HepG2 (cell line): ENCODE measurements around the gene RNF208. TPM values are rescaled to one million over a fixed set of nuclear protein-coding genes. Genes with fewer than 3 reads are reported as not detected.

Experiments used
- ARID2 ChIP-seq: sonication (generic); formaldehyde crosslinking; IDR thresholded peaks from 2 replicates; pipeline ENCODE4 v1.8.1; 2022; ENCODE audit warnings: mild to moderate bottlenecking, missing genetic modification reagents, borderline replicate concordance
- BRCA1 ChIP-seq: sonication (generic); formaldehyde crosslinking; IDR thresholded peaks from 2 replicates; pipeline ENCODE4 v1.4.0; 2020; ENCODE audit warnings: missing genetic modification reagents
- DZIP1 ChIP-seq: sonication (generic); formaldehyde crosslinking; IDR thresholded peaks from 2 replicates; pipeline ENCODE4 v1.5.0; 2020; ENCODE audit warnings: mild to moderate bottlenecking, missing genetic modification reagents
- HES4 ChIP-seq: sonication (generic); formaldehyde crosslinking; IDR thresholded peaks from 2 replicates; pipeline ENCODE4 v1.9.0; 2021; ENCODE audit warnings: mild to moderate bottlenecking, missing genetic modification reagents, borderline replicate concordance
- HNRNPK ChIP-seq: fragments of 200-400 bp; formaldehyde crosslinking; IDR thresholded peaks from 2 replicates; pipeline ENCODE4 v1.6.1; 2018; ENCODE audit warnings: low read length, low read depth, moderate library complexity, mild to moderate bottlenecking; ENCODE audit not compliant: poor library complexity, severe bottlenecking
- HOXA9 ChIP-seq: sonication (generic); formaldehyde crosslinking; IDR thresholded peaks from 2 replicates; pipeline ENCODE4 v1.8.1; 2022; ENCODE audit warnings: missing genetic modification reagents, mild to moderate bottlenecking, moderate library complexity, borderline replicate concordance
- ISL2 ChIP-seq: sonication (generic); formaldehyde crosslinking; IDR thresholded peaks from 2 replicates; pipeline ENCODE4 v1.5.0; 2020; ENCODE audit warnings: missing genetic modification reagents
- KDM2A ChIP-seq: sonication (generic); formaldehyde crosslinking; IDR thresholded peaks from 2 replicates; pipeline ENCODE4 v1.4.0; 2020; ENCODE audit warnings: low read depth, missing genetic modification reagents, borderline replicate concordance
- MED13 ChIP-seq: sonication (generic); formaldehyde crosslinking; IDR thresholded peaks from 2 replicates; pipeline ENCODE4 v1.5.0; 2020; ENCODE audit warnings: missing genetic modification reagents
- NFKBIZ ChIP-seq: IDR thresholded peaks from 2 replicates; pipeline ENCODE4 v1.6.1; 2018; ENCODE audit warnings: missing genetic modification reagents, missing compliant biosample characterization
- NR2F1 ChIP-seq, 2 experiments: fragments of 450-650 bp in 1 of 2; formaldehyde crosslinking in 1 of 2; IDR thresholded peaks; 2 replicates each; pipeline versions ENCODE4 v1.5.0 to v1.6.1; 2016 to 2020; ENCODE audit warnings: mild to moderate bottlenecking in 1 of 2, missing compliant biosample characterization in 1 of 2, missing genetic modification reagents in 1 of 2, moderate library complexity in 1 of 2
- SMAD1 ChIP-seq: sonication (generic); formaldehyde crosslinking; IDR thresholded peaks from 2 replicates; pipeline ENCODE4 v1.4.0; 2020; ENCODE audit warnings: missing genetic modification reagents, low read depth, mild to moderate bottlenecking, borderline replicate concordance
- ZNF263 ChIP-seq: sonication (generic); formaldehyde crosslinking; IDR thresholded peaks from 2 replicates; pipeline ENCODE4 v1.4.0; 2020; ENCODE audit warnings: missing genetic modification reagents
- ZNF280B ChIP-seq: sonication (generic); formaldehyde crosslinking; IDR thresholded peaks from 2 replicates; pipeline ENCODE4 v1.5.0; 2020; ENCODE audit warnings: missing genetic modification reagents, mild to moderate bottlenecking, borderline replicate concordance
- ZNF451 ChIP-seq: sonication (generic); formaldehyde crosslinking; IDR thresholded peaks from 2 replicates; pipeline ENCODE4 v1.5.0; 2020; ENCODE audit warnings: mild to moderate bottlenecking, missing genetic modification reagents
- ZNF513 ChIP-seq: sonication (generic); formaldehyde crosslinking; conservative IDR thresholded peaks from 2 replicates; pipeline ENCODE4 v1.5.0; 2020; ENCODE audit warnings: missing genetic modification reagents
- ZNF576 ChIP-seq: sonication (generic); formaldehyde crosslinking; IDR thresholded peaks from 2 replicates; pipeline ENCODE4 v1.4.0; 2020; ENCODE audit warnings: mild to moderate bottlenecking, missing genetic modification reagents
- ZNF691 ChIP-seq: sonication (generic); formaldehyde crosslinking; IDR thresholded peaks from 2 replicates; pipeline ENCODE4 v1.4.0; 2020; ENCODE audit warnings: missing genetic modification reagents, low read depth, mild to moderate bottlenecking, borderline replicate concordance
- ZNF709 ChIP-seq: sonication (generic); formaldehyde crosslinking; IDR thresholded peaks from 2 replicates; pipeline ENCODE4 v1.5.0; 2020; ENCODE audit warnings: mild to moderate bottlenecking, missing genetic modification reagents
- ZZZ3 ChIP-seq: sonication (generic); formaldehyde crosslinking; IDR thresholded peaks from 2 replicates; pipeline ENCODE4 v1.4.0; 2020; ENCODE audit warnings: missing genetic modification reagents, mild to moderate bottlenecking, borderline replicate concordance
- polyA plus RNA-seq, 8 experiments: library from polyadenylated mRNA; depleted of rRNA in 3 of 8; stranded (reverse) in 7 of 8; unstranded in 1 of 8; fragments of >200 nt; fragmentation: Illumina TruSeq in 4 of 8; extraction: Trizol in 4 of 8; gene quantifications; 2 replicates each; pipeline versions ENCODE4 v1.2.1 to v1.2.3, GENCODE V29; 2011 to 2016; ENCODE audit warnings: low read depth in 4 of 8, missing spikeins in 1 of 8, mixed read lengths in 1 of 8; ENCODE audit not compliant: insufficient read depth in 1 of 8
- total RNA-seq, 5 experiments: library from RNA; depleted of rRNA; stranded (reverse); fragments of >200 nt; fragmentation: Illumina TruSeq; extraction: Trizol; gene quantifications; 2 replicates each; pipeline ENCODE4 v1.2.3, GENCODE V29; 2016; ENCODE audit warnings: low read depth in 1 of 5

RNF208 gene
- total and polyA plus RNA-seq, 2 of the 13 experiments (the other 11 are each of a cell fraction or from before 2014, with no cell fraction given): 1.6 to 2.1 TPM

GRCh38 chr9:137188490-137189296 lies 33.3 kb downstream of the RNF208 start, which contains the start of the genes ANAPC2 and SSNA1 (continued):
- peak; percentile 89 for TF ChIP-seq ZNF451
- no peak for TF ChIP-seq HOXA9 (CRISPR knock-in tag)
- TF ChIP-seq BRCA1 (CRISPR knock-in tag): peak; percentile 65; the same call in 1 of the 2 replicates
- TF ChIP-seq ZNF709 (CRISPR knock-in tag): peak; percentile 88
- 0 out of 2 replicates have a peak, but pooled peaks have one; percentile 64 for TF ChIP-seq ARID2 (CRISPR knock-in tag)
- TF ChIP-seq ZNF691 (CRISPR knock-in tag): no peak; the same call in 1 of the 2 replicates
- TF ChIP-seq NR2F1 (CRISPR knock-in tag; IDR thresholded peaks at IDR 0.05): peak in 1 of 2 experiments; percentile 44; a peak in 1 of 4 replicates
- peak; percentile 39 for TF ChIP-seq HNRNPK
- TF ChIP-seq MED13: peak; percentile 73; the same call in 1 of the 2 replicates
- TF ChIP-seq ZNF513 (CRISPR knock-in tag): peak; percentile 87; the same call in 1 of the 2 replicates
- TF ChIP-seq KDM2A (CRISPR knock-in tag): peak; percentile 90
- TF ChIP-seq DZIP1: 0 out of 2 replicates have a peak, but pooled peaks have one; percentile 35
- peak; percentile 98 for TF ChIP-seq ZNF263
- TF ChIP-seq HES4 (CRISPR knock-in tag): peak; percentile 71; the same call in 1 of the 2 replicates
- TF ChIP-seq SMAD1: 0 out of 2 replicates have a peak, but pooled peaks have one; percentile 94
- TF ChIP-seq ZNF280B: 0 out of 2 replicates have a peak, but pooled peaks have one; percentile 39
- peak; percentile 77; the same call in 1 of the 2 replicates for TF ChIP-seq ISL2
- peak; percentile 38; the same call in 1 of the 2 replicates for TF ChIP-seq NFKBIZ (CRISPR knock-in tag)
- peak; percentile 69; the same call in 1 of the 2 replicates for TF ChIP-seq ZNF576 (CRISPR knock-in tag)
- TF ChIP-seq ZZZ3 (CRISPR knock-in tag): peak; percentile 90; the same call in 1 of the 2 replicates
